Skin of body (tissue), 2 donors: ENCODE results near the gene PHRF1. TPM values are rescaled to one million over a fixed set of nuclear protein-coding genes. Genes with fewer than 3 reads are reported as not detected.

Source experiments
- DNase-seq: peaks from one replicate; lab custom pipeline; 2025; lab: John Stamatoyannopoulos, UW
- total RNA-seq: library from RNA; depleted of rRNA; stranded (reverse); fragments of >200 nt; gene quantifications from one replicate; pipeline ENCODE4 v1.2.3, GENCODE V29; 2014

Gene PHRF1, protein sequence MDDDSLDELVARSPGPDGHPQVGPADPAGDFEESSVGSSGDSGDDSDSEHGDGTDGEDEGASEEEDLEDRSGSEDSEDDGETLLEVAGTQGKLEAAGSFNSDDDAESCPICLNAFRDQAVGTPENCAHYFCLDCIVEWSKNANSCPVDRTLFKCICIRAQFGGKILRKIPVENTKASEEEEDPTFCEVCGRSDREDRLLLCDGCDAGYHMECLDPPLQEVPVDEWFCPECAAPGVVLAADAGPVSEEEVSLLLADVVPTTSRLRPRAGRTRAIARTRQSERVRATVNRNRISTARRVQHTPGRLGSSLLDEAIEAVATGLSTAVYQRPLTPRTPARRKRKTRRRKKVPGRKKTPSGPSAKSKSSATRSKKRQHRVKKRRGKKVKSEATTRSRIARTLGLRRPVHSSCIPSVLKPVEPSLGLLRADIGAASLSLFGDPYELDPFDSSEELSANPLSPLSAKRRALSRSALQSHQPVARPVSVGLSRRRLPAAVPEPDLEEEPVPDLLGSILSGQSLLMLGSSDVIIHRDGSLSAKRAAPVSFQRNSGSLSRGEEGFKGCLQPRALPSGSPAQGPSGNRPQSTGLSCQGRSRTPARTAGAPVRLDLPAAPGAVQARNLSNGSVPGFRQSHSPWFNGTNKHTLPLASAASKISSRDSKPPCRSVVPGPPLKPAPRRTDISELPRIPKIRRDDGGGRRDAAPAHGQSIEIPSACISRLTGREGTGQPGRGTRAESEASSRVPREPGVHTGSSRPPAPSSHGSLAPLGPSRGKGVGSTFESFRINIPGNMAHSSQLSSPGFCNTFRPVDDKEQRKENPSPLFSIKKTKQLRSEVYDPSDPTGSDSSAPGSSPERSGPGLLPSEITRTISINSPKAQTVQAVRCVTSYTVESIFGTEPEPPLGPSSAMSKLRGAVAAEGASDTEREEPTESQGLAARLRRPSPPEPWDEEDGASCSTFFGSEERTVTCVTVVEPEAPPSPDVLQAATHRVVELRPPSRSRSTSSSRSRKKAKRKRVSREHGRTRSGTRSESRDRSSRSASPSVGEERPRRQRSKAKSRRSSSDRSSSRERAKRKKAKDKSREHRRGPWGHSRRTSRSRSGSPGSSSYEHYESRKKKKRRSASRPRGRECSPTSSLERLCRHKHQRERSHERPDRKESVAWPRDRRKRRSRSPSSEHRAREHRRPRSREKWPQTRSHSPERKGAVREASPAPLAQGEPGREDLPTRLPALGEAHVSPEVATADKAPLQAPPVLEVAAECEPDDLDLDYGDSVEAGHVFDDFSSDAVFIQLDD (N-terminal part only)
- 18.8 TPM for total RNA-seq

- peak; percentile 97 for DNase-seq
Observed at GRCh38 chr11:575996-576768, at the start of gene PHRF1. Gene PHRF1, plus strand, starts transcription at chr11:576470. Its CDS starts 5,043 bp downstream, at chr11:581513.

GRCh38 chr11:528166-528814, 48.0 kb upstream of the PHRF1 start:
- DNase-seq, result no peak

DNA sequence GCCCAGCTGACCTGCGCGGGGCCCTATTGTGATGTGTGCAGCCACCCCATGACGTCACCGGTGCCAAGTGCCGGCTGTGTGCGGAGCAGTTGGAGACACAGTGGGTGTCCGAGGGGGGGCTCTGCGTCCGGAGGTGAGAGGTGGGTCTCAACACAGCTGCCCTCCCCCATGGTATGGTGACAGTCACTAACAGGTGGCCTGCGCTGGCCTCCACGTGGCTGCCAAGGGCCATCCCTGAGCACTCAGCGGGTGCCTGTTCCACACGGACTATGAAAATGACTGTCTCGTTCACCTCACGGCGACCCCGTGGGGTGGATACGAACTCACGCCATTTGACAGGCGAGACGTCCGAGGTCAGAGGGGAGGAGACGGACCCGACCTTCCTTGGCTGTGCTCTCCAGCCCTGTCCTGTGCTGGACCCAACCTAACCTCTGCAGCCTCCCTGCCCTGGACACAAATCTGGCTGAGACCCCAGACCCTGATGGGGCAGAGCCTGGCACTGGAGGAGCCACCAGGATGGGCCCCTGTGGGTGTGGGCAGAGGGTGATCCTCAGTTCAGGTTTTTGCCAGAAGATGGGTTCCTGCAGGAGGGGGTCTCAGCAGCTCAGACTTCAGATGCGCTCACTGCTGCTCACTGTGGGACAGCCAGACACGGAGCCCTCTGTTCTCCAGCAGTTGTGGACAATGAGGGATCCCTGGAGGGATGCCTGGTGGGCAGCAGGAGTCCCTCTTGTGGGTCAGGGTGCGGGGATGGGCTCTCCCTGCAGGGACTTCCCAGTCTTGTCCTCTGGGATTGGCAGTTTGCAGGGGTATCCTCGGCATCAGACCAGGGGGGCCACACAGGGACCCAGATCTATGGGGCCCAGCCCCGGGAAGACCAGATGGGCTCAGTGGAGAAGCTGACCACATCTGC, 47.2 kb upstream of the PHRF1 start:
- DNase-seq, result no peak

DNA sequence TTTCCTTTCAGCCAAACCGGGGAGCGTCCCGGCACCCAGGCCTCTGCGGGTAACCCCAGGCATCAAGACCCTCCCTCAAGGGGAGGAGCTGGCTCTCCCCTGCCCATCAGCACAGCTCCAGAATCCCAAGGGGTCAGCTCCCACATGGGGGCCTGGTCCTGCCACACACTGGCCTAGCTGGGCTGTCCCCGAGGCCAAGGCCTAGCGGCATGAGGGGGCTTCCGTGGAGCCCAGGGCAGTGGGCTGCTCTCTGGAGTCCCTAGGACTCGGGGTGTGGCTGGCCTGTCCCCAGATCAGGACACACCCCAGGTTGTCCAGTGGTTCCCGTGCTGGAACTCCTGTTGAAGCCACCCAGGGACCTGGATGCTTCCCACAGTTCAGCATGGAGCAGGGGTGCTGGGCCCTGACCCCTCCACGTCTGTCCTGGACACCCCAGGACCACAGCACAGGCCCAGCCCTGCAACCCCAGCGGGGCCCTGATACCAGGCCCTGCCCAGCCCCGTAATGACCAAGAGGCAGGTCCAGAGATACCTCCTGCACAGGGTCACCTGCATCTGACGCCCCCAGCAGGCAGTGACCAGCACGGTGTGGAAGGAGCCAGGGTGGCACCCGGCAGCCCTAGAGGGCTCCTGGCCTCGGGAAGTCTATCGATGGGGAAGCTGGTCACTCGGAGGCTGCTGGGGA, 46.4 kb upstream of the PHRF1 start:
- DNase-seq, result no peak

- no peak for DNase-seq
Observed at GRCh38 chr11:530960-531831, 45.1 kb upstream of the PHRF1 start.

DNA sequence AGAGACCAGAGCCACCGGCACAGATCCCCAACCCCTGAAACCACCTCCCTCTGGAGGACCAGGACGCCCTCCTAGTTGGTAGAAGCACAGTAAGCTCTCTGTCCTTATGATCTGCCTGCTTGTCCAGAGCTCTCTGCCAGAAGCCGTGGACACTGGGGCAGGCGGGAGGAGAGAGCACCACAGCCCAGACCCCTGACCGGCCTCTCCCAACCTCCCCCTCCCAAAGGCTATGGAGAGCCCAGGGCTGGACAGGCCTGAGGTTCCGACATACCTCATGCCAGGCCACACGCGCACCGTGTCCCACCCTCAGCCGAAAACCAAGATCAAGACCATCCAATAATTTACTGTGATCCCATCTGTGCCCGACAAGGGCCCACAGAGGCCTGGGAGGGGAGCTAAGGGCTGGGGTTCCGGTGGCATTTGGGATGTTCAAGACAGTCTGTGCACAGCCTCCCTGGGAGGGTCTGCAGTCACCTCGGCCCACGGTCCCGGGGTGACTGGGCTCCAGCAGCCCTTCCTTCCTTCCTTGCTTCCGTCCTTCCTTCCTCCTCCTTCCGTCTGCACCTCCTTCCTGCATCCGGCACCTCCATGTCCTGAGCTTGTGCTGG, 44.2 kb upstream of the PHRF1 start:
- no peak for DNase-seq

DNA sequence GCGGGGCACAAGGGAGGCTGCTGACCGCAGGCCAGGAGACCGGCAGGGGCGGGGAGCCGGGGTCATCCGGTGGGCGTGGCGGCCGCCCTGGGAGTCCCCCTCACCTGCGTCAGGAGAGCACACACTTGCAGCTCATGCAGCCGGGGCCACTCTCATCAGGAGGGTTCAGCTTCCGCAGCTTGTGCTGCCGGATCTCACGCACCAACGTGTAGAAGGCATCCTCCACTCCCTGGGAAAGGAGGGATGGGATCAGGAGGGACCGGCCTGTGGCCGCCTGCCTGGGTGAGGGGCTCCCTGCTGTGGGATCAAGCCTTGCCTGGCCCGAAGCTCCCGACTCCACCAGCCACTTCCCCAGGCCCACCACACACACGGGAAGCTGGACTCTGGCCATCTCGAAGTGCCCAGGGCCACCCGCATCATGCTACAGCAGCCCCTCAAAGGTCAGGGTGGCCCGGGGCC, 43.7 kb upstream of the PHRF1 start:
- DNase-seq, result no peak

- DNase-seq, result no peak
Observed at GRCh38 chr11:532986-533585, 43.2 kb upstream of the PHRF1 start.

- no peak for DNase-seq
Observed at GRCh38 chr11:533586-534395, 42.5 kb upstream of the PHRF1 start.

DNA sequence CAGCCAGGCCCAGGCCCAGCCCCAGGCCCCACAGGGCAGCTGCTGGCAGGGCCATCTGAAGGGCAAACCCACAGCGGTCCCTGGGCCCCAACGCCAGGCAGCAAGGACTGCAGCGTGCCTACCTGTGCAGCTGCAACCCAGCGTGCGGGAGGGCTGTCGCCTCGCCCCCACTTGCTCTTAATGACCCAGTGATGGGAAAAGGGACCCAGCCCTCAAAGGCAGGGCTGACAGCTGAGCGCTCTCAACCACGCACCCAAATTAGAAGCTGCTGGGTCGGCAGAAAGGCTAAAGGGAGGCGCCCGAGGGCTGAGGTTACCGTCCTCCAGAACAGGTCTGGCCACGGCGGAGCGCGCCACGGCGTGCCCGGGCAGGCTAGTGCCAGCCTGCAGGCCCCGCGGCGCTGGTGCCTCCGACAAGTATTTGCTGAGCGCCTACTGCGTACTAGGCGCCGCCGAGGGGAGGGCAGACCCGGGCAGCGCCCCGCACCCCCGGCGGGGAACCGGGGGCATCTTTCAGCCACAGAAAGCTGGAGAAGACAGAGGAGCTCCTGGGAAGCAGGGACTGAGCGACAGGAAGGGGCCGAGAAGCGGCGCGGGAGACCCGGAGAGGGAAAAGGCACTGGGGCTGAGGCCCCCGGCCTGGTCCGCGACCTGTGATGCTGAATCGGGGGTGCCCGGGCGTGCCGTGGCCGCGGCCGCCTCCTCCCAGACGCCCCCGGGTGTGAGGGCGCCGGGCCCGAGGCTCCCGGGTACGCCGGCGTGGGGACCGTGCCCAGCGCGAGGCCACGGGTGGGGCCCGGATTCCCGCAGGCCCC, 41.7 kb upstream of the PHRF1 start:
- DNase-seq, result no peak

GRCh38 chr11:535210-535518, 41.1 kb upstream of the PHRF1 start:
- DNase-seq, result no peak

GRCh38 chr11:535519-536454, 40.5 kb upstream of the PHRF1 start, which contains the start of gene HRAS:
Gene HRAS, minus strand, starts transcription at chr11:535576.
- peak; percentile 92 for DNase-seq

DNA sequence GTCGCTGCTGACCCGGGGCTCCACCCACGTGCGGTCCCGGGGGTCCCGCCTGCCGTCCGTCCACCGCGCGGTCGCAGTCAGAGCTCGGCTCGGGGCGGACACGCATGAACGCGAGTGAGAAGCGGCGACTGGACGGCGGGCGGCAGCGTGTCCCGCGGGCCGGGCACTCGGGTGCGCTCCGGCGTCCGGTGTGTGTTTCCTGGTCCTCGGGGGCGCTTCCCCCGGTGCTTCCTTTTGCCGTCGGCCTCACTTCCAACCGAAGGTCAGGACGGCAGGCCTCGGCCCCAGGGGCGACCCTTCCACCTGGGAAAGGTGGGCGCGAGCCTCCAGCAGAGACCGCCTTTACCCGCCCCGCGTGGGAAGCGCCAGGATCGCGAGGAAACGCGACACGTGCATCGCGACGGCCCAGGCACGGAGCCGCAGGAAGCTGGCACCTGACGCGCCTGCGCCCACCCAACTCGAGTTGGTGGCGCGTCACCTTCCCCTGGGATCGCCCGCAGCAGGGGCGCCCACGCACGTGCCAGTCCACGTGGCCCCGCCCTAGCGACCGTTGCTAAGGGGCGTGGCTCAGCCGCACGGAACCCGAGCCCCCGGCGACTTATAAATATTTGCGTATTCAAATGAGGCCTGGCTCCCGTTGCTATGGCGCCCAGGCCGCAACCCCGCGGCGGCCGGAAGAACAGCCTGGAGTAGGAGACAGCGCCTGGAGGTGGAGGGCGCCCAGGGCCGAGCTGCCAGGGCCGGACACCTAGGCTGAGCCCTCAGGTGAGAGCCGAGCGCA, 39.2 kb upstream of the PHRF1 start, which contains the start of gene LRRC56:
Gene LRRC56, plus strand, starts transcription at position 687 of the 781 bp plus-strand sequence. CDS start 3,158 bp downstream, outside the sequence.
- no peak for DNase-seq
